Measurements from ENCODE around the gene PPP3CB. TPM values are rescaled to one million over a fixed set of nuclear protein-coding genes. Genes with fewer than 3 reads are reported as not detected.

PPP3CB gene
- 10 to 100 TPM; 17.7 to 53.8 (median 39.7) TPM for total RNA-seq

- WGBS, 10 experiments = 0 to 27% (median 7%) methylated on average over 1 to 8 of the region's 28 CpGs; no CpG with 5 or more reads in 1 of the 10 experiments
- Histone ChIP-seq H3K4me1 (replicated peaks in 1 of 2) (peaks cover 11 to 17% of the 10 kb centered on the region in 2 donors), H3K4me3 (peak within 1 kb of the TSS; percentile 71 to 98 (median 94)), H3K27ac (peak within 1 kb of the TSS; percentile 95 to 97)
- in situ Hi-C loops (cut with MboI; ENCODE audit: low pct_unique_long_range_greater_than_20kb in 2 of 9, low sequenced_read_pairs in 9 of 9, unreplicated experiment in 9 of 9) = no loop called here
- ATAC-seq (replicated peaks in 6 of 8) = peak; percentile 63 to 91 (median 88)
Measured at GRCh38 chr10:73495884-73496674, at the start of gene PPP3CB. TSS of gene PPP3CB (minus strand) at chr10:73496024. CDS start at chr10:73495889, 135 bp downstream.

- WGBS, 10 experiments = 60 to 100% (median 82%) methylated on average over 1 to 2 of the region's 2 CpGs; no CpG with 5 or more reads in 4 of the 10 experiments
- Histone ChIP-seq H3K27ac (no peak overlapping the region), H3K4me1 (replicated peaks in 1 of 2) (no peaks in the 10 kb centered on the region), H3K4me3 (no peak overlapping the region)
- in situ Hi-C loops (cut with MboI; ENCODE audit: low pct_unique_long_range_greater_than_20kb in 2 of 9, low sequenced_read_pairs in 9 of 9, unreplicated experiment in 9 of 9) = loop anchor here in 4 of 9 experiments (25.0 kb wide), 1 partner anchor 92 kb away; the partner anchor contains the start of gene MYOZ1 (in 4 of the 4)
- ATAC-seq (replicated peaks in 6 of 8) = no peak
Measured at GRCh38 chr10:73545357-73545756, 49.5 kb upstream of the PPP3CB start.

- Histone ChIP-seq H3K4me3 (no peak overlapping the region), H3K27ac (no peak overlapping the region), H3K4me1 (replicated peaks in 1 of 2) (no peaks in the 10 kb centered on the region)
- ATAC-seq (replicated peaks in 6 of 8) = peak in 3 of 8 experiments; percentile 63 to 99 (median 90)
- 89 to 95% (median 91%) methylated on average over 2 to 6 of the region's 7 CpGs; no CpG with 5 or more reads in 6 of the 10 experiments for WGBS, 10 experiments
- in situ Hi-C loops (cut with MboI; ENCODE audit: low pct_unique_long_range_greater_than_20kb in 2 of 9, low sequenced_read_pairs in 9 of 9, unreplicated experiment in 9 of 9) = loop anchor here in 6 of 9 experiments (10.0 to 25.0 kb wide), 2 partner anchors 100 to 107 kb away; partner anchors contain the start of gene MYOZ1 (in 6 of the 6)
Measured at GRCh38 chr10:73537709-73538108, 41.9 kb upstream of the PPP3CB start.

DNA sequence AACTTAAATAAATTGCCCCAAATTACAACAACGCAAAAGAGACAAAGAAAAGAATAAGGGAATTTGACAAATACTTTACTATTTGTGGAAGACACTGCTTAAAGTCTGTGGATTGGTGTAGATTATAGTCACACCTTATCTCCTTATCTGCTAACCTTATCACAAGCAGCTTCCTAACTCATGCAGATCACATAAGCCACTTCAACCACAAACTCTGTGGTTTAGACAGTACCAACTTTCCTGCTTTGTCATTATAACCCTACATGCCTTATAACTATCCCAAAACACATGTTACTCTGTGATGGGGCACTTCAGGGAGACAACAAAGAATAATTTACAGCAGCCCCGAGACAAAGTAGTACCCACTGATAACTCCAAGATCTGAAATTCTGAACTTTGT lies 41.5 kb upstream of the PPP3CB start:
- Histone ChIP-seq H3K4me3 (no peak overlapping the region), H3K27ac (no peak overlapping the region), H3K4me1 (replicated peaks in 1 of 2) (no peaks in the 10 kb centered on the region)
- peak in 1 of 8 experiments; percentile 44 for ATAC-seq (replicated peaks in 6 of 8)
- 80 to 100% (median 94%) methylated on average over 1 to 2 of the region's 2 CpGs; no CpG with 5 or more reads in 1 of the 10 experiments for WGBS, 10 experiments
- in situ Hi-C loops (cut with MboI; ENCODE audit: low pct_unique_long_range_greater_than_20kb in 2 of 9, low sequenced_read_pairs in 9 of 9, unreplicated experiment in 9 of 9) = loop anchor here in 6 of 9 experiments (10.0 to 25.0 kb wide), 2 partner anchors 100 to 108 kb away; partner anchors contain the start of gene MYOZ1 (in 6 of the 6)

- Histone ChIP-seq H3K4me1 (replicated peaks in 1 of 2) (no peaks in the 10 kb centered on the region), H3K27ac (no peak overlapping the region), H3K4me3 (no peak overlapping the region)
- WGBS, 10 experiments = 80 to 100% (median 100%) methylated on average over 1 of the region's 1 CpG; no CpG with 5 or more reads in 5 of the 10 experiments
- in situ Hi-C loops (cut with MboI; ENCODE audit: low pct_unique_long_range_greater_than_20kb in 2 of 9, low sequenced_read_pairs in 9 of 9, unreplicated experiment in 9 of 9) = loop anchor here in 7 of 9 experiments (5.0 to 25.0 kb wide), 3 partner anchors 102 to 110 kb away; partner anchors contain the start of gene MYOZ1 (in 7 of the 7)
- ATAC-seq (replicated peaks in 6 of 8) = no peak
Measured at GRCh38 chr10:73534857-73535256, 39.0 kb upstream of the PPP3CB start.

GRCh38 chr10:73529089-73529832 lies 33.4 kb upstream of the PPP3CB start:
- WGBS, 10 experiments = 95 to 100% (median 100%) methylated on average over 1 to 4 of the region's 5 CpGs; no CpG with 5 or more reads in 1 of the 10 experiments
- ATAC-seq (replicated peaks in 6 of 8) = peak; percentile 71 to 95 (median 82)
- no peaks in the 10 kb centered on the region for H3K4me1 ChIP-seq (replicated peaks in 1 of 2)
- in situ Hi-C loops (cut with MboI; ENCODE audit: low pct_unique_long_range_greater_than_20kb in 2 of 9, low sequenced_read_pairs in 9 of 9, unreplicated experiment in 9 of 9) = loop anchor here in 5 of 9 experiments (10.0 to 25.0 kb wide), 2 partner anchors 106 to 108 kb away; partner anchors contain the start of gene MYOZ1 (in 4 of the 5)
- no peak overlapping the region for H3K27ac ChIP-seq
- H3K4me3 ChIP-seq = no peak overlapping the region

GRCh38 chr10:73522263-73522662 lies 26.4 kb upstream of the PPP3CB start:
- in situ Hi-C loops (cut with MboI; ENCODE audit: low pct_unique_long_range_greater_than_20kb in 2 of 9, low sequenced_read_pairs in 9 of 9, unreplicated experiment in 9 of 9) = loop anchor here in 1 of 9 experiments (10.0 kb wide), 1 partner anchor 113 kb away; no protein-coding TSS in a partner anchor
- WGBS, 10 experiments = 67 to 100% (median 95%) methylated on average over 1 of the region's 1 CpG; no CpG with 5 or more reads in 2 of the 10 experiments
- ATAC-seq (replicated peaks in 6 of 8) = no peak
- Histone ChIP-seq H3K4me1 (replicated peaks in 1 of 2) (no peaks in the 10 kb centered on the region), H3K27ac (no peak overlapping the region), H3K4me3 (no peak overlapping the region)

- Histone ChIP-seq H3K27ac (no peak overlapping the region), H3K4me1 (replicated peaks in 1 of 2) (no peaks in the 10 kb centered on the region), H3K4me3 (no peak overlapping the region)
- ATAC-seq (replicated peaks in 6 of 8) = no peak
- 80 to 100% (median 93%) methylated on average over 1 to 3 of the region's 3 CpGs; no CpG with 5 or more reads in 1 of the 10 experiments for WGBS, 10 experiments
- in situ Hi-C loops (cut with MboI; ENCODE audit: low pct_unique_long_range_greater_than_20kb in 2 of 9, low sequenced_read_pairs in 9 of 9, unreplicated experiment in 9 of 9) = no loop called here
Measured at GRCh38 chr10:73519336-73519735, 23.5 kb upstream of the PPP3CB start.

DNA sequence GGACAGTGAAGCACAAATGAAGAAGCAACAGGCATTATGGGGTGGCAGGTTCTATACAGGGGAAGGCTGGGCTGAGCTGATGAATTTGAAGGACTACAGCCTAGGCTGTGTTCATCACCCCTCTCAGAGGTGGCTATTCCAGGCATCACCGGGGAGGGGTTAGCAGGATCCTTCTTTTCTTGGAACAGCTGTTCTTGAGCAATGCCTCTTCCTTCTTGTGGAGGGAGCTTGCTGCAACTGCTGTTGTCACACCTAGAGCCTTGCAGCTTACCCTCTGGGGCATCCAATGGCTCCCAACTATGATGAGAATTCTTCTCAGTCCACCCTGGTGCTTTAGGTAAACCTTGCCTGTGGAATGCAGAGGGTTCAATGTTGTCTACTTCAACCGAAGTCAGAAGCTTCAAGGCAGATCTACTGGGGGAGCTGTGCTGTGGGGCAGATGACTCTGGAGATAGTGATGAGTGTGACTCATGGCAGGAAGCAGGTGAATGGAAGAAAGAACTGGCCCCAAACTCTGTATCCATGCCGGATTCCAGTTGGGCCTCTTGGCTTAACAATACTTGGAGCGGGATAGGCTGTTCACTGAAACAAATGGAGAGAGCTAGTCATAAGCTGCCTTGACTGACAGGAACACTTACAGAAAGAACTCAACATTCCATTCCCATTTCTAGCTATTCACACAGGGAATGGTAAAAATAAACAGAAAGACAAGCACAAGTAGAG lies 21.5 kb upstream of the PPP3CB start:
- in situ Hi-C loops (cut with MboI; ENCODE audit: low pct_unique_long_range_greater_than_20kb in 2 of 9, low sequenced_read_pairs in 9 of 9, unreplicated experiment in 9 of 9) = no loop called here
- WGBS, 10 experiments = 83 to 100% (median 94%) methylated on average over 1 to 4 of the region's 4 CpGs; no CpG with 5 or more reads in 2 of the 10 experiments
- Histone ChIP-seq H3K4me3 (no peak overlapping the region), H3K27ac (no peak overlapping the region), H3K4me1 (replicated peaks in 1 of 2) (no peaks in the 10 kb centered on the region)
- ATAC-seq (replicated peaks in 6 of 8) = no peak

DNA sequence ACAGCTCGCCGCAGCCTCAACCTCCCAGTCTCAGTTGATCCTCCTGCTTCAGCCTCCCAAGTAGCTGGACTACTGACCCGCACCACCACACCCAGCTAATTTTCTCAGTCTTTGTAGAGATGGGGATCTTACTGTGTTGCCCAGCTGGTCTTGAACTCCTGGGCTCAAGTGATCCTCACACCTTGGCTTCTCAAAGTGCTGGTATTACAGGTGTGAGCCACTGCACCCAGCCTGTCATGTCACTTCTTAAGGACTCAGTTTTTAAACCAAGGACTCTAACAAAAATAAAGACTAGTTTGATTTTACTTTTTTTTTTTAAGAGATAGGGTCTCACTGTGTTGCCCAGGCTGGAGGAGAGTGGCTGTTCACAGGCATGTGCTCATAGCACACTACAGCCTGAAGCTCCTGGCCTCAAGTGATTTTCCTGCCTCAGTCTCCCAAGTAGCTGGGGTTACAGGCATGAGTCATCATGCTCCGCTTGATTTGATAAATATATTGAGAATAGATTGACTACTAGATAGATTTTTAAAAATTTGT lies 16.5 kb upstream of the PPP3CB start:
- no peak overlapping the region for H3K27ac ChIP-seq
- in situ Hi-C loops (cut with MboI; ENCODE audit: low pct_unique_long_range_greater_than_20kb in 2 of 9, low sequenced_read_pairs in 9 of 9, unreplicated experiment in 9 of 9) = no loop called here
- no peaks in the 10 kb centered on the region for H3K4me1 ChIP-seq (replicated peaks in 1 of 2)
- ATAC-seq (replicated peaks in 6 of 8) = no peak
- no peak overlapping the region for H3K4me3 ChIP-seq
- 93 to 100% (median 96%) methylated on average over 2 to 4 of the region's 4 CpGs; no CpG with 5 or more reads in 3 of the 10 experiments for WGBS, 10 experiments

GRCh38 chr10:73509695-73510094 lies 13.9 kb upstream of the PPP3CB start:
- 80 to 100% (median 93%) methylated on average over 1 to 4 of the region's 5 CpGs; no CpG with 5 or more reads in 1 of the 10 experiments for WGBS, 10 experiments
- ATAC-seq (replicated peaks in 6 of 8) = no peak
- no peak overlapping the region for H3K4me3 ChIP-seq
- no peak overlapping the region for H3K27ac ChIP-seq
- in situ Hi-C loops (cut with MboI; ENCODE audit: low pct_unique_long_range_greater_than_20kb in 2 of 9, low sequenced_read_pairs in 9 of 9, unreplicated experiment in 9 of 9) = no loop called here
- no peaks in the 10 kb centered on the region for H3K4me1 ChIP-seq (replicated peaks in 1 of 2)

DNA sequence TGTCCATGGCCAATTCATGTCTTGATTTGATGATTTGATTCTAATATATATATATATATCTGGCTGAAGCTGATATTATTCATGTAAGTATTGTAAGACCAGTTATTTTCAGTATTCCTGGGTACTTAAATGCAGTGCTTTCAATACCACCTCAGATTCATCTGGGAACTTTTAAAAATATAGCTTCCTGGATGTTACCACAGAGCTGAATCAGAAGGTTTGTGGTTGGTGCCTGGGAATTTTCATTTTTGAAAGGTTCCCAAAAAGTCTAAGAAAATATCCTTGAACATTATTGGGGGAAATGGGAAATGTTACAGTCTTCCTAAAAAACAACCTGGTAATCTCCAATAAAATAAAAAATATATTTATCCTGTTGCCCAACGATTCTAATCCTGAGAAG lies 10.7 kb upstream of the PPP3CB start:
- WGBS, 10 experiments = 58 to 100% (median 93%) methylated on average over 1 of the region's 1 CpG
- H3K27ac ChIP-seq = no peak overlapping the region
- in situ Hi-C loops (cut with MboI; ENCODE audit: low pct_unique_long_range_greater_than_20kb in 2 of 9, low sequenced_read_pairs in 9 of 9, unreplicated experiment in 9 of 9) = no loop called here
- no peaks in the 10 kb centered on the region for H3K4me1 ChIP-seq (replicated peaks in 1 of 2)
- no peak for ATAC-seq (replicated peaks in 6 of 8)
- no peak overlapping the region for H3K4me3 ChIP-seq
